Keratinocyte (primary cell): ENCODE results near the gene NIPAL1. TPM values are rescaled to one million over a fixed set of nuclear protein-coding genes. Genes with fewer than 3 reads are reported as not detected.

Source experiments
- DNase-seq: peaks from one replicate; pipeline ENCODE4 v3.0.0-alpha.2; 2011; ENCODE audit warnings: low read depth, missing footprints, low spot score
- FAIRE-seq: peaks from 2 replicates; lab custom pipeline; 2011; peaks lifted over from hg19 to GRCh38; lab: Jason Lieb, UNC
- H2AFZ ChIP-seq: 2 replicates; pipeline ENCODE4 v1.6.0; 2012; ENCODE audit warnings: low read length, control low read depth, inconsistent platforms; ENCODE audit not compliant: control insufficient read depth
- H3K27ac ChIP-seq: 2 replicates; pipeline ENCODE4 v1.5.1; 2011; ENCODE audit warnings: low read length; ENCODE audit not compliant: control insufficient read depth, insufficient read depth
- H3K27me3 ChIP-seq: 3 replicates; pipeline ENCODE4 v1.6.0; 2011; ENCODE audit warnings: low read length; ENCODE audit not compliant: control insufficient read depth, insufficient read depth; ENCODE audit errors: extremely low read depth
- H3K36me3 ChIP-seq, 2 experiments: 2 replicates in 1 of 2; 3 replicates in 1 of 2; pipeline ENCODE4 v1.5.1; 2011; ENCODE audit warnings: low read length in 2 of 2, mild to moderate bottlenecking in 1 of 2; ENCODE audit not compliant: control insufficient read depth in 2 of 2, insufficient read depth in 2 of 2; ENCODE audit errors: extremely low read depth in 1 of 2
- H3K4me1 ChIP-seq: 3 replicates; pipeline ENCODE4 v1.5.1; 2011; ENCODE audit warnings: low read length; ENCODE audit not compliant: control insufficient read depth, insufficient read depth; ENCODE audit errors: extremely low read depth
- H3K4me2 ChIP-seq: 3 replicates; pipeline ENCODE4 v1.6.0; 2011; ENCODE audit warnings: low read depth, low read length; ENCODE audit not compliant: control insufficient read depth, insufficient read depth; ENCODE audit errors: extremely low read depth
- H3K4me3 ChIP-seq, 3 experiments: fragments of 200-600 bp in 1 of 3; sonication (generic) in 1 of 3; 2 replicates in 2 of 3; 3 replicates in 1 of 3; pipeline ENCODE4 v1.5.1; 2011 to 2016; ENCODE audit warnings: low read length in 3 of 3, mild to moderate bottlenecking in 3 of 3, control low read depth in 2 of 3, inconsistent platforms in 1 of 3, low read depth in 1 of 3, mixed read lengths in 1 of 3, mixed run types in 1 of 3, moderate library complexity in 1 of 3; ENCODE audit not compliant: control insufficient read depth in 2 of 3, insufficient read depth in 2 of 3; ENCODE audit errors: extremely low read depth in 1 of 3
- H3K79me2 ChIP-seq: 2 replicates; pipeline ENCODE4 v1.6.0; 2012; ENCODE audit warnings: low read length; ENCODE audit not compliant: control insufficient read depth, insufficient read depth
- H3K9ac ChIP-seq: 3 replicates; pipeline ENCODE4 v1.6.0; 2011; ENCODE audit warnings: low read length; ENCODE audit not compliant: control insufficient read depth, insufficient read depth; ENCODE audit errors: extremely low read depth
- H3K9me1 ChIP-seq: 3 replicates; pipeline ENCODE4 v1.6.0; 2011; ENCODE audit warnings: low read length; ENCODE audit not compliant: control insufficient read depth, insufficient read depth; ENCODE audit errors: extremely low read depth
- H3K9me3 ChIP-seq: 2 replicates; pipeline ENCODE4 v1.5.1; 2012; ENCODE audit warnings: low read depth, low read length; ENCODE audit not compliant: control insufficient read depth
- H4K20me1 ChIP-seq: 3 replicates; pipeline ENCODE4 v1.6.0; 2011; ENCODE audit warnings: low read length; ENCODE audit not compliant: control insufficient read depth, insufficient read depth; ENCODE audit errors: extremely low read depth
- EZH2 ChIP-seq: IDR thresholded peaks from one replicate; pipeline ENCODE4 v1.6.1; 2012; ENCODE audit warnings: inconsistent platforms, mild to moderate bottlenecking, low read length, moderate library complexity
- dilution Hi-C: fragments of 300-500 bp; cut with MboI; formaldehyde crosslinking; loops from one replicate; pipeline ENCODE4 v1.7.0; 2020; ENCODE audit warnings: low sequenced_read_pairs; ENCODE audit not compliant: extremely low pct_ligation_motif_present
- polyA plus RNA-seq, 5 experiments: library from polyadenylated mRNA; depleted of rRNA in 3 of 5; stranded (reverse) in 3 of 5; stranded (forward) in 1 of 5; unstranded in 1 of 5; fragments of >200 nt; gene quantifications; 1 replicate in 1 of 5; 2 replicates in 3 of 5; 3 replicates in 1 of 5; pipeline versions ENCODE4 v1.2.1 to v1.2.3, GENCODE V29; 2011 to 2012; ENCODE audit warnings: missing spikeins in 2 of 5, low read depth in 1 of 5, low replicate concordance in 1 of 5
- TF ChIP-seq, protein P1 (sequence below), 3 experiments: IDR thresholded peaks in 1 of 3; conservative IDR thresholded peaks in 1 of 3; optimal IDR thresholded peaks in 1 of 3; 2 replicates in 2 of 3; 3 replicates in 1 of 3; pipeline versions ENCODE3 to v1.5.1; 2011; ENCODE audit warnings: low read length in 3 of 3, mild to moderate bottlenecking in 3 of 3, moderate library complexity in 2 of 3, control low read depth in 1 of 3, inconsistent platforms in 1 of 3; ENCODE audit not compliant: insufficient read depth in 2 of 3; ENCODE audit errors: extremely low read depth in 1 of 3

NIPAL1 gene
- polyA plus RNA-seq, 1 donor (not counting 4 experiments of a cell fraction or from before 2014, with no cell fraction given): 18.9 TPM

DNA sequence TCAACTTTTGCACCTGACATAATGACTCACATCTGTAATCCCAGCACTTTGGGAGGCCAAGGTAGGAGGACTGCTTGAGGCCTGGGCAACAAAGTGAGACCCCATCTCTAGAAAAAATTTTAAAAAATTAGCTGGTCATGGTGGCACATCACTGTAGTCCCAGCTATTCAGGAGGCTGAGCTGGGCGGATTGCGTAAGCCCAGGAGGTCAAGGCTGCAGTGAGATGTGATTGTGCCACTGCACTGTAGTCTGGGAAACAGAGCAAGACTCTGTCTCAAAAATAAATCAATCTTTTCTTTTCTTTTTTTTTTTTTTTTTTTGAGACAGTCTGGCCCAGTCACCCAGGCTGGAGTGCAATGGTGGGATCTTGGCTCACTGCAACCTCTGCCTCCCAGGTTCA lies 52.5 kb downstream of the NIPAL1 start:
- H3K4me1 ChIP-seq: no peaks in the 10 kb centered on the region
- no peak overlapping the region for H3K27ac ChIP-seq
- DNase-seq (no peak), FAIRE-seq (no peak)
- no peak overlapping the region for H2AFZ ChIP-seq
- H3K79me2 ChIP-seq: no peaks in the 10 kb centered on the region
- no peaks in the 10 kb centered on the region for H3K9me1 ChIP-seq
- no peak overlapping the region for H3K9ac ChIP-seq
- H3K4me3 ChIP-seq: no peak overlapping the region
- no peak overlapping the region for H3K4me2 ChIP-seq
- dilution Hi-C loops: no loop called here
- H3K27me3 ChIP-seq: no peaks in the 10 kb centered on the region
- no peaks in the 10 kb centered on the region for H3K36me3 ChIP-seq
- no peak for TF ChIP-seq EZH2
- TF ChIP-seq, protein P1, sequence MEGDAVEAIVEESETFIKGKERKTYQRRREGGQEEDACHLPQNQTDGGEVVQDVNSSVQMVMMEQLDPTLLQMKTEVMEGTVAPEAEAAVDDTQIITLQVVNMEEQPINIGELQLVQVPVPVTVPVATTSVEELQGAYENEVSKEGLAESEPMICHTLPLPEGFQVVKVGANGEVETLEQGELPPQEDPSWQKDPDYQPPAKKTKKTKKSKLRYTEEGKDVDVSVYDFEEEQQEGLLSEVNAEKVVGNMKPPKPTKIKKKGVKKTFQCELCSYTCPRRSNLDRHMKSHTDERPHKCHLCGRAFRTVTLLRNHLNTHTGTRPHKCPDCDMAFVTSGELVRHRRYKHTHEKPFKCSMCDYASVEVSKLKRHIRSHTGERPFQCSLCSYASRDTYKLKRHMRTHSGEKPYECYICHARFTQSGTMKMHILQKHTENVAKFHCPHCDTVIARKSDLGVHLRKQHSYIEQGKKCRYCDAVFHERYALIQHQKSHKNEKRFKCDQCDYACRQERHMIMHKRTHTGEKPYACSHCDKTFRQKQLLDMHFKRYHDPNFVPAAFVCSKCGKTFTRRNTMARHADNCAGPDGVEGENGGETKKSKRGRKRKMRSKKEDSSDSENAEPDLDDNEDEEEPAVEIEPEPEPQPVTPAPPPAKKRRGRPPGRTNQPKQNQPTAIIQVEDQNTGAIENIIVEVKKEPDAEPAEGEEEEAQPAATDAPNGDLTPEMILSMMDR (optimal IDR thresholded peaks at IDR 0.05 in 1 of 3, IDR thresholded peaks at IDR 0.05 in 1 of 3, conservative IDR thresholded peaks at IDR 0.05 in 1 of 3; ENCODE audit: extremely low read depth in 1 of 3, insufficient read depth in 2 of 3, low read length in 3 of 3): no peak
- H3K9me3 ChIP-seq: no peaks in the 10 kb centered on the region
- no peaks in the 10 kb centered on the region for H4K20me1 ChIP-seq

DNA sequence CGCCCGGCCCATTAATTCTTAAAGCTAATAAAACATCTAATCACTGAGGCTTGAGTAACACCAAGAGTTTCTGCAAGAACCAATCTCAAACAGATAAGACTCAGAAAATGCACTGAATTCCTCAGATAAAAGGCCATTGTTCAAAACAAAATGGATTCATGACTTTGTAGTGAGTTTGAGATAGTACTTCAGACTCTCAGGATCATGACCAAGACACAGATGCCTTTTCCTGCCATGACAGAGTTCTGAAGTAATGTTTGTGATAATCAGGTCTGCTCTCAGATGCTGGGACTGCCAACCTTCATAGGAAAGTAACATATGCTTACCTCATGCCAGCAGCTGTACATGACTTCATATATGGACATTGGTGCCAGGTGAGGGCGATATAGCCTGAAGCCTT lies 54.6 kb downstream of the NIPAL1 start:
- TF ChIP-seq, protein P1 (optimal IDR thresholded peaks at IDR 0.05 in 1 of 3, IDR thresholded peaks at IDR 0.05 in 1 of 3, conservative IDR thresholded peaks at IDR 0.05 in 1 of 3; ENCODE audit: extremely low read depth in 1 of 3, insufficient read depth in 2 of 3, low read length in 3 of 3): peak in 1 of 3 experiments; percentile 19
- no peak for TF ChIP-seq EZH2
- DNase-seq: no peak
- Histone ChIP-seq H4K20me1 (no peaks in the 10 kb centered on the region), H2AFZ (no peak overlapping the region), H3K4me2 (no peak overlapping the region), H3K36me3 (no peaks in the 10 kb centered on the region), H3K9me3 (no peaks in the 10 kb centered on the region), H3K4me1 (no peaks in the 10 kb centered on the region), H3K9ac (no peak overlapping the region), H3K9me1 (no peaks in the 10 kb centered on the region), H3K27ac (no peak overlapping the region), H3K79me2 (no peaks in the 10 kb centered on the region), H3K4me3 (no peak overlapping the region), H3K27me3 (no peaks in the 10 kb centered on the region)
- no peak for FAIRE-seq
- dilution Hi-C loops: no loop called here
